Measurements from ENCODE around the gene MYO1C. TPM values are rescaled to one million over a fixed set of nuclear protein-coding genes. Genes with fewer than 3 reads are reported as not detected.

Gene MYO1C
- total RNA-seq, 1 experiment from 2014 or later = 73.6 TPM

DNA sequence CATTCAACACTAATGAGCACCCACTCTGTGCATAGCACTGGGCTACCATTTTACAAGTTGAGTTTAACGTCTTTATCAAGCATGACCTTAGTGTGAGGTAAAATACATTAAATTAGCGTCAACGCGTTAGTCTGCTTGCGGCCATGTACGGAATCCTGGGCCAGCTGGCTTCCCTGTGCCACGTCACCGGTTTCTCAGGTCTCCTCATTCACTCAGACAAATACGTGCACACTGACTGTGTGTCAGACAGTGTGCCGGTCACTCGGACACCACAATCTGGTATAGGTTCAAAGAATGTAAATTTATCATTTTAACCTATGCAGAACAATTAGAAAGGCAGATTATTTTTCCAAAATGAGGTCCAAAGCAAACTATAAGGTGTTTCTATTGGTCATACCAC is 71.0 kb downstream of the MYO1C start (continued):
- TF ChIP-seq, protein P1, sequence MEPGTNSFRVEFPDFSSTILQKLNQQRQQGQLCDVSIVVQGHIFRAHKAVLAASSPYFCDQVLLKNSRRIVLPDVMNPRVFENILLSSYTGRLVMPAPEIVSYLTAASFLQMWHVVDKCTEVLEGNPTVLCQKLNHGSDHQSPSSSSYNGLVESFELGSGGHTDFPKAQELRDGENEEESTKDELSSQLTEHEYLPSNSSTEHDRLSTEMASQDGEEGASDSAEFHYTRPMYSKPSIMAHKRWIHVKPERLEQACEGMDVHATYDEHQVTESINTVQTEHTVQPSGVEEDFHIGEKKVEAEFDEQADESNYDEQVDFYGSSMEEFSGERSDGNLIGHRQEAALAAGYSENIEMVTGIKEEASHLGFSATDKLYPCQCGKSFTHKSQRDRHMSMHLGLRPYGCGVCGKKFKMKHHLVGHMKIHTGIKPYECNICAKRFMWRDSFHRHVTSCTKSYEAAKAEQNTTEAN (CRISPR knock-in tag; IDR thresholded peaks at IDR 0.05) = no peak
- no peak for TF ChIP-seq ELF4 (CRISPR knock-in tag; IDR thresholded peaks at IDR 0.05; ENCODE audit: low read depth)
- TF ChIP-seq ETV6 (CRISPR knock-in tag; IDR thresholded peaks at IDR 0.05) = no peak
- TF ChIP-seq, protein P2, sequence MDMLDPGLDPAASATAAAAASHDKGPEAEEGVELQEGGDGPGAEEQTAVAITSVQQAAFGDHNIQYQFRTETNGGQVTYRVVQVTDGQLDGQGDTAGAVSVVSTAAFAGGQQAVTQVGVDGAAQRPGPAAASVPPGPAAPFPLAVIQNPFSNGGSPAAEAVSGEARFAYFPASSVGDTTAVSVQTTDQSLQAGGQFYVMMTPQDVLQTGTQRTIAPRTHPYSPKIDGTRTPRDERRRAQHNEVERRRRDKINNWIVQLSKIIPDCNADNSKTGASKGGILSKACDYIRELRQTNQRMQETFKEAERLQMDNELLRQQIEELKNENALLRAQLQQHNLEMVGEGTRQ (CRISPR knock-in tag; IDR thresholded peaks at IDR 0.05) = no peak
- no peak for TF ChIP-seq SOX15 (CRISPR knock-in tag; IDR thresholded peaks at IDR 0.05)
- TF ChIP-seq, protein P3, sequence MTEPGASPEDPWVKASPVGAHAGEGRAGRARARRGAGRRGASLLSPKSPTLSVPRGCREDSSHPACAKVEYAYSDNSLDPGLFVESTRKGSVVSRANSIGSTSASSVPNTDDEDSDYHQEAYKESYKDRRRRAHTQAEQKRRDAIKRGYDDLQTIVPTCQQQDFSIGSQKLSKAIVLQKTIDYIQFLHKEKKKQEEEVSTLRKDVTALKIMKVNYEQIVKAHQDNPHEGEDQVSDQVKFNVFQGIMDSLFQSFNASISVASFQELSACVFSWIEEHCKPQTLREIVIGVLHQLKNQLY (CRISPR knock-in tag; IDR thresholded peaks at IDR 0.05) = no peak
- TF ChIP-seq OVOL2 (CRISPR knock-in tag; IDR thresholded peaks at IDR 0.05; ENCODE audit: borderline replicate concordance) = no peak
- TF ChIP-seq, protein P4, sequence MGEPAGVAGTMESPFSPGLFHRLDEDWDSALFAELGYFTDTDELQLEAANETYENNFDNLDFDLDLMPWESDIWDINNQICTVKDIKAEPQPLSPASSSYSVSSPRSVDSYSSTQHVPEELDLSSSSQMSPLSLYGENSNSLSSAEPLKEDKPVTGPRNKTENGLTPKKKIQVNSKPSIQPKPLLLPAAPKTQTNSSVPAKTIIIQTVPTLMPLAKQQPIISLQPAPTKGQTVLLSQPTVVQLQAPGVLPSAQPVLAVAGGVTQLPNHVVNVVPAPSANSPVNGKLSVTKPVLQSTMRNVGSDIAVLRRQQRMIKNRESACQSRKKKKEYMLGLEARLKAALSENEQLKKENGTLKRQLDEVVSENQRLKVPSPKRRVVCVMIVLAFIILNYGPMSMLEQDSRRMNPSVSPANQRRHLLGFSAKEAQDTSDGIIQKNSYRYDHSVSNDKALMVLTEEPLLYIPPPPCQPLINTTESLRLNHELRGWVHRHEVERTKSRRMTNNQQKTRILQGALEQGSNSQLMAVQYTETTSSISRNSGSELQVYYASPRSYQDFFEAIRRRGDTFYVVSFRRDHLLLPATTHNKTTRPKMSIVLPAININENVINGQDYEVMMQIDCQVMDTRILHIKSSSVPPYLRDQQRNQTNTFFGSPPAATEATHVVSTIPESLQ (CRISPR knock-in tag; IDR thresholded peaks at IDR 0.05) = no peak
- TF ChIP-seq, protein P5, sequence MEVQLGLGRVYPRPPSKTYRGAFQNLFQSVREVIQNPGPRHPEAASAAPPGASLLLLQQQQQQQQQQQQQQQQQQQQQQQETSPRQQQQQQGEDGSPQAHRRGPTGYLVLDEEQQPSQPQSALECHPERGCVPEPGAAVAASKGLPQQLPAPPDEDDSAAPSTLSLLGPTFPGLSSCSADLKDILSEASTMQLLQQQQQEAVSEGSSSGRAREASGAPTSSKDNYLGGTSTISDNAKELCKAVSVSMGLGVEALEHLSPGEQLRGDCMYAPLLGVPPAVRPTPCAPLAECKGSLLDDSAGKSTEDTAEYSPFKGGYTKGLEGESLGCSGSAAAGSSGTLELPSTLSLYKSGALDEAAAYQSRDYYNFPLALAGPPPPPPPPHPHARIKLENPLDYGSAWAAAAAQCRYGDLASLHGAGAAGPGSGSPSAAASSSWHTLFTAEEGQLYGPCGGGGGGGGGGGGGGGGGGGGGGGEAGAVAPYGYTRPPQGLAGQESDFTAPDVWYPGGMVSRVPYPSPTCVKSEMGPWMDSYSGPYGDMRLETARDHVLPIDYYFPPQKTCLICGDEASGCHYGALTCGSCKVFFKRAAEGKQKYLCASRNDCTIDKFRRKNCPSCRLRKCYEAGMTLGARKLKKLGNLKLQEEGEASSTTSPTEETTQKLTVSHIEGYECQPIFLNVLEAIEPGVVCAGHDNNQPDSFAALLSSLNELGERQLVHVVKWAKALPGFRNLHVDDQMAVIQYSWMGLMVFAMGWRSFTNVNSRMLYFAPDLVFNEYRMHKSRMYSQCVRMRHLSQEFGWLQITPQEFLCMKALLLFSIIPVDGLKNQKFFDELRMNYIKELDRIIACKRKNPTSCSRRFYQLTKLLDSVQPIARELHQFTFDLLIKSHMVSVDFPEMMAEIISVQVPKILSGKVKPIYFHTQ (CRISPR knock-in tag; IDR thresholded peaks at IDR 0.05) = no peak
- TF ChIP-seq, protein P6, sequence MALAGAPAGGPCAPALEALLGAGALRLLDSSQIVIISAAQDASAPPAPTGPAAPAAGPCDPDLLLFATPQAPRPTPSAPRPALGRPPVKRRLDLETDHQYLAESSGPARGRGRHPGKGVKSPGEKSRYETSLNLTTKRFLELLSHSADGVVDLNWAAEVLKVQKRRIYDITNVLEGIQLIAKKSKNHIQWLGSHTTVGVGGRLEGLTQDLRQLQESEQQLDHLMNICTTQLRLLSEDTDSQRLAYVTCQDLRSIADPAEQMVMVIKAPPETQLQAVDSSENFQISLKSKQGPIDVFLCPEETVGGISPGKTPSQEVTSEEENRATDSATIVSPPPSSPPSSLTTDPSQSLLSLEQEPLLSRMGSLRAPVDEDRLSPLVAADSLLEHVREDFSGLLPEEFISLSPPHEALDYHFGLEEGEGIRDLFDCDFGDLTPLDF (CRISPR knock-in tag; IDR thresholded peaks at IDR 0.05) = no peak
- TF ChIP-seq, protein P7, sequence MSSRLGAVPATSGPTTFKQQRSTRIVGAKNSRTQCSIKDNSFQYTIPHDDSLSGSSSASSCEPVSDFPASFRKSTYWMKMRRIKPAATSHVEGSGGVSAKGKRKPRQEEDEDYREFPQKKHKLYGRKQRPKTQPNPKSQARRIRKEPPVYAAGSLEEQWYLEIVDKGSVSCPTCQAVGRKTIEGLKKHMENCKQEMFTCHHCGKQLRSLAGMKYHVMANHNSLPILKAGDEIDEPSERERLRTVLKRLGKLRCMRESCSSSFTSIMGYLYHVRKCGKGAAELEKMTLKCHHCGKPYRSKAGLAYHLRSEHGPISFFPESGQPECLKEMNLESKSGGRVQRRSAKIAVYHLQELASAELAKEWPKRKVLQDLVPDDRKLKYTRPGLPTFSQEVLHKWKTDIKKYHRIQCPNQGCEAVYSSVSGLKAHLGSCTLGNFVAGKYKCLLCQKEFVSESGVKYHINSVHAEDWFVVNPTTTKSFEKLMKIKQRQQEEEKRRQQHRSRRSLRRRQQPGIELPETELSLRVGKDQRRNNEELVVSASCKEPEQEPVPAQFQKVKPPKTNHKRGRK (CRISPR knock-in tag; IDR thresholded peaks at IDR 0.05; ENCODE audit: borderline replicate concordance) = no peak

DNA sequence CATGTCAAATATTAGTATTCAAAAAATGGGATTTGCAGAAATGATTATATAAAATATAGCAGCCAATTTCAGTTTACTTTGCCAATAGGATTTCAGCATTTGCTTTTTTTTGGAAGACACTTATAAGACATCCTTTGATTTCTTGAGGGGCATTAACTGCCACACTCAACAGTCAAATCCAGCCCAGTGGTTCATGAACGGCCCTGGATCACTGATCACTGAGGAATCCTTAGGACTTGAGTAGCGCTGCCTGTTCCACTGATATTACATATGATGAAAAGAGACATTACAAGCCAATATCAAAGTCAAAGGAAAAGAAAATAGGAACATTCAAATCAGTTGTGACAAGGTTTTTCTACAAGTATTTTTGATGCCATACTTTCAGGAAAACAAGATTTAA is 71.5 kb downstream of the MYO1C start:
- no peaks in the 10 kb centered on the region for H3K4me1 Mint-ChIP-seq
- ATAC-seq = no peak
- H3K27ac Mint-ChIP-seq = no peak overlapping the region
- ChIA-PET CTCF (no interaction called here), POLR2A (no interaction called here)
- DNase-seq (ENCODE audit: low spot score) = no peak
- peaks cover 35% of the 10 kb centered on the region for H3K36me3 Mint-ChIP-seq
- no peak for TF ChIP-seq ZNF416 (CRISPR knock-in tag; IDR thresholded peaks at IDR 0.05)
- no peak for TF ChIP-seq FOXJ3 (CRISPR knock-in tag; IDR thresholded peaks at IDR 0.05; ENCODE audit: borderline replicate concordance)
- TF ChIP-seq NR3C1 (CRISPR knock-in tag; conservative IDR thresholded peaks at IDR 0.05; ENCODE audit: low read depth) = no peak
- TF ChIP-seq, protein P2 (CRISPR knock-in tag; IDR thresholded peaks at IDR 0.05) = no peak
- TF ChIP-seq, protein P8, sequence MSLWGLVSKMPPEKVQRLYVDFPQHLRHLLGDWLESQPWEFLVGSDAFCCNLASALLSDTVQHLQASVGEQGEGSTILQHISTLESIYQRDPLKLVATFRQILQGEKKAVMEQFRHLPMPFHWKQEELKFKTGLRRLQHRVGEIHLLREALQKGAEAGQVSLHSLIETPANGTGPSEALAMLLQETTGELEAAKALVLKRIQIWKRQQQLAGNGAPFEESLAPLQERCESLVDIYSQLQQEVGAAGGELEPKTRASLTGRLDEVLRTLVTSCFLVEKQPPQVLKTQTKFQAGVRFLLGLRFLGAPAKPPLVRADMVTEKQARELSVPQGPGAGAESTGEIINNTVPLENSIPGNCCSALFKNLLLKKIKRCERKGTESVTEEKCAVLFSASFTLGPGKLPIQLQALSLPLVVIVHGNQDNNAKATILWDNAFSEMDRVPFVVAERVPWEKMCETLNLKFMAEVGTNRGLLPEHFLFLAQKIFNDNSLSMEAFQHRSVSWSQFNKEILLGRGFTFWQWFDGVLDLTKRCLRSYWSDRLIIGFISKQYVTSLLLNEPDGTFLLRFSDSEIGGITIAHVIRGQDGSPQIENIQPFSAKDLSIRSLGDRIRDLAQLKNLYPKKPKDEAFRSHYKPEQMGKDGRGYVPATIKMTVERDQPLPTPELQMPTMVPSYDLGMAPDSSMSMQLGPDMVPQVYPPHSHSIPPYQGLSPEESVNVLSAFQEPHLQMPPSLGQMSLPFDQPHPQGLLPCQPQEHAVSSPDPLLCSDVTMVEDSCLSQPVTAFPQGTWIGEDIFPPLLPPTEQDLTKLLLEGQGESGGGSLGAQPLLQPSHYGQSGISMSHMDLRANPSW (CRISPR knock-in tag; conservative IDR thresholded peaks at IDR 0.05; ENCODE audit: low read depth) = no peak
- no peak for TF ChIP-seq SMAD3 (CRISPR knock-in tag; IDR thresholded peaks at IDR 0.05; ENCODE audit: borderline replicate concordance)
- no peak for TF ChIP-seq ZBTB21 (CRISPR knock-in tag; IDR thresholded peaks at IDR 0.05; ENCODE audit: borderline replicate concordance)
- TF ChIP-seq, protein P9, sequence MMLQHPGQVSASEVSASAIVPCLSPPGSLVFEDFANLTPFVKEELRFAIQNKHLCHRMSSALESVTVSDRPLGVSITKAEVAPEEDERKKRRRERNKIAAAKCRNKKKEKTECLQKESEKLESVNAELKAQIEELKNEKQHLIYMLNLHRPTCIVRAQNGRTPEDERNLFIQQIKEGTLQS (CRISPR knock-in tag; conservative IDR thresholded peaks at IDR 0.05) = no peak
- no peaks in the 10 kb centered on the region for H3K9me3 Mint-ChIP-seq
- H3K27me3 Mint-ChIP-seq (ENCODE audit: low read depth) = no peaks in the 10 kb centered on the region
- H3K4me3 Mint-ChIP-seq = no peak overlapping the region

All from WTC11 (cell line).